LNCaP clone FGC (cell line): Measurements from ENCODE around the gene THBS4.
A peak's percentile ranks its signal among the peaks of the same experiment; 100 is the strongest.

Experiments used
- DNase-seq: peaks from one replicate; pipeline ENCODE4 v3.0.0-alpha.2; 2011; ENCODE audit warnings: low read depth
- H3K4me3 ChIP-seq: 2 replicates; pipeline ENCODE4 v1.5.1; 2011; ENCODE audit warnings: mild to moderate bottlenecking, low read depth, low read length, control low read depth
- CTCF ChIP-seq: IDR thresholded peaks from 2 replicates; pipeline ENCODE4 v1.5.1; 2012; ENCODE audit warnings: mild to moderate bottlenecking; ENCODE audit not compliant: control insufficient read depth, insufficient read depth; ENCODE audit errors: extremely low read depth

The THBS4 gene

GRCh38 chr5:80072103-80073073, 37.2 kb downstream of the THBS4 start:
- H3K4me3 ChIP-seq, result no peak overlapping the region
- DNase-seq, result no peak
- TF ChIP-seq CTCF, result no peak

- TF ChIP-seq CTCF, result no peak
- no peak for DNase-seq
- H3K4me3 ChIP-seq, result no peak overlapping the region
Observed at GRCh38 chr5:80076131-80077050, 41.2 kb downstream of the THBS4 start.

GRCh38 chr5:80077051-80077714, 42.0 kb downstream of the THBS4 start:
- no peak overlapping the region for H3K4me3 ChIP-seq
- DNase-seq, result no peak
- TF ChIP-seq CTCF, result no peak

- TF ChIP-seq CTCF, result no peak
- H3K4me3 ChIP-seq, result no peak overlapping the region
- no peak for DNase-seq
Observed at GRCh38 chr5:80078921-80079320, 43.8 kb downstream of the THBS4 start.

- no peak overlapping the region for H3K4me3 ChIP-seq
- TF ChIP-seq CTCF, result no peak
- DNase-seq, result no peak
Observed at GRCh38 chr5:80082281-80082680, 47.1 kb downstream of the THBS4 start.

- H3K4me3 ChIP-seq, result peak overlapping the region; percentile 51
- DNase-seq, result peak; percentile 46
- peak; percentile 83 for TF ChIP-seq CTCF
Observed at GRCh38 chr5:80082731-80083100, 47.6 kb downstream of the THBS4 start.
